HepG2 (cell line): ENCODE data around the gene FBXO9. TPM values are rescaled to one million over a fixed set of nuclear protein-coding genes. Genes with fewer than 3 reads are reported as not detected.

ENCODE experiments used
- ATAC-seq: fragments of 200-7000 bp; cut with Tn5 transposase; 3 replicates; pipeline ENCODE4 v1.9.1; 2020; ENCODE audit warnings: mild to moderate bottlenecking, moderate library complexity
- BruUV-seq: library from RNA; stranded (reverse); fragments of 400-500 nt; replicated peaks from 2 replicates; lab custom pipeline; 2021; lab: Mats Ljungman, UMichigan
- CTCF ChIA-PET: fragments of 300-600 bp; formaldehyde crosslinking; extraction: SDS; loops from one replicate; lab custom pipeline; 2021; ENCODE audit warnings: low total read pairs, inconsistent platforms, low intra/inter-chr PET ratio; lab: Yijun Ruan, JAX
- POLR2A ChIA-PET: fragments of 350-600 bp; sonication (Branson Sonifier 250); formaldehyde crosslinking; loops from one replicate; lab custom pipeline; 2020; ENCODE audit warnings: antibody characterized with exemption, inconsistent platforms; lab: Yijun Ruan, JAX
- DNase-seq: peaks from one replicate; pipeline ENCODE4 v3.0.0-alpha.2; 2015; ENCODE audit warnings: low spot score
- FAIRE-seq: peaks from 3 replicates; lab custom pipeline; 2011; peaks lifted over from hg19 to GRCh38; lab: Jason Lieb, UNC
- H2AFZ ChIP-seq: one replicate; pipeline ENCODE4 v1.6.1; 2011; ENCODE audit warnings: low read length, inconsistent platforms
- H3K27ac ChIP-seq: fragments of 300-600 bp; 3 replicates; pipeline ENCODE4 v1.8.0; 2011; ENCODE audit warnings: mixed run types, mild to moderate bottlenecking, mixed read lengths, low read length, inconsistent platforms; ENCODE audit not compliant: insufficient read depth; ENCODE audit errors: extremely low read length
- H3K27me3 ChIP-seq, 2 experiments: fragments of 200-600 bp in 1 of 2; 2 replicates in 1 of 2; 3 replicates in 1 of 2; pipeline versions ENCODE4 v1.6.0 to v1.8.0; 2011; ENCODE audit warnings: low read length in 2 of 2, mild to moderate bottlenecking in 2 of 2, moderate library complexity in 2 of 2, inconsistent platforms in 1 of 2; ENCODE audit not compliant: insufficient read depth in 2 of 2, control insufficient read depth in 1 of 2
- H3K36me3 ChIP-seq, 2 experiments: fragments of 200-600 bp in 1 of 2; replicated peaks in 1 of 2; 2 replicates in 1 of 2; 3 replicates in 1 of 2; pipeline versions ENCODE4 v1.5.1 to v1.8.0; 2011; ENCODE audit warnings: low read length in 2 of 2, inconsistent platforms in 1 of 2; ENCODE audit not compliant: insufficient read depth in 2 of 2, control insufficient read depth in 1 of 2
- H3K4me1 ChIP-seq: 2 replicates; pipeline ENCODE4 v1.5.1; 2012; ENCODE audit warnings: low read length, inconsistent platforms; ENCODE audit not compliant: insufficient read depth
- H3K4me2 ChIP-seq: 2 replicates; pipeline ENCODE4 v1.6.0; 2011; ENCODE audit warnings: low read depth, low read length, inconsistent platforms
- H3K4me3 ChIP-seq, 3 experiments: fragments of 200-600 bp in 1 of 3; sonication (generic), shearing (Covaris generic) in 1 of 3; replicated peaks in 1 of 3; 2 replicates each; pipeline ENCODE4 v1.5.1; 2011 to 2016; ENCODE audit warnings: low read length in 3 of 3, inconsistent platforms in 2 of 3, low read depth in 2 of 3, mild to moderate bottlenecking in 2 of 3, control low read depth in 1 of 3, mixed read lengths in 1 of 3; ENCODE audit not compliant: insufficient read depth in 1 of 3
- H3K79me2 ChIP-seq: one replicate; pipeline ENCODE4 v1.6.1; 2011; ENCODE audit warnings: low read length, inconsistent platforms; ENCODE audit not compliant: insufficient read depth
- H3K9ac ChIP-seq: 2 replicates; pipeline ENCODE4 v1.6.0; 2011; ENCODE audit warnings: mild to moderate bottlenecking, low read depth, low read length, inconsistent platforms; ENCODE audit not compliant: insufficient read depth
- H3K9me3 ChIP-seq: 2 replicates; pipeline ENCODE4 v1.5.1; 2012; ENCODE audit warnings: mild to moderate bottlenecking, low read length
- H4K20me1 ChIP-seq: 2 replicates; pipeline ENCODE4 v1.6.0; 2011; ENCODE audit warnings: inconsistent platforms, mild to moderate bottlenecking, low read length, moderate library complexity; ENCODE audit not compliant: insufficient read depth
- ELF4 ChIP-seq: sonication (generic); formaldehyde crosslinking; IDR thresholded peaks from 2 replicates; pipeline ENCODE4 v1.5.0; 2020; ENCODE audit warnings: missing genetic modification reagents, mild to moderate bottlenecking, moderate library complexity, borderline replicate concordance
- NAIF1 ChIP-seq: sonication (generic); formaldehyde crosslinking; IDR thresholded peaks from 2 replicates; pipeline ENCODE4 v1.5.0; 2020; ENCODE audit warnings: mild to moderate bottlenecking, missing genetic modification reagents, borderline replicate concordance
- NCOR1 ChIP-seq: fragments of 200-600 bp; sonication (generic); IDR thresholded peaks from 2 replicates; pipeline ENCODE4 v1.7.0; 2017; ENCODE audit warnings: antibody characterized with exemption, low read length, borderline replicate concordance
- RAD21 ChIP-seq: fragments of 450-650 bp; formaldehyde crosslinking; IDR thresholded peaks from 2 replicates; pipeline ENCODE4 v1.5.0; 2020; ENCODE audit warnings: mild to moderate bottlenecking
- SRSF1 ChIP-seq: fragments of 200-400 bp; formaldehyde crosslinking; optimal IDR thresholded peaks from 2 replicates; pipeline ENCODE3; 2017; ENCODE audit warnings: mild to moderate bottlenecking, low read depth, low read length, moderate library complexity
- WGBS: methylation state at CpG from one replicate; pipeline ENCODE4 v1.1.6; 2017; ENCODE audit warnings: low lambda C conversion rate; 5-methylcytosine and 5-hydroxymethylcytosine counted together
- in situ Hi-C: cut with HindIII; loops from 2 replicates; pipeline ENCODE4 v1.10.0; 2017; ENCODE audit warnings: low pct_unique_long_range_greater_than_20kb; ENCODE audit not compliant: extremely low pct_ligation_motif_present
- intact Hi-C: fragments of 100-400 bp; cut with micrococcal nuclease; formaldehyde crosslinking; loops from one replicate; pipeline ENCODE4 v1.10.0; 2022; ENCODE audit not compliant: unreplicated experiment
- polyA plus RNA-seq, 8 experiments: library from polyadenylated mRNA; depleted of rRNA in 3 of 8; stranded (reverse) in 7 of 8; unstranded in 1 of 8; fragments of >200 nt; fragmentation: Illumina TruSeq in 4 of 8; extraction: Trizol in 4 of 8; gene quantifications; 2 replicates each; pipeline versions ENCODE4 v1.2.1 to v1.2.3, GENCODE V29; 2011 to 2016; ENCODE audit warnings: low read depth in 4 of 8, missing spikeins in 1 of 8, mixed read lengths in 1 of 8; ENCODE audit not compliant: insufficient read depth in 1 of 8
- total RNA-seq, 5 experiments: library from RNA; depleted of rRNA; stranded (reverse); fragments of >200 nt; fragmentation: Illumina TruSeq; extraction: Trizol; gene quantifications; 2 replicates each; pipeline ENCODE4 v1.2.3, GENCODE V29; 2016; ENCODE audit warnings: low read depth in 1 of 5
- TF ChIP-seq, protein P1 (sequence below): sonication (generic); formaldehyde crosslinking; IDR thresholded peaks from 2 replicates; pipeline ENCODE4 v1.4.0; 2020; ENCODE audit warnings: mild to moderate bottlenecking, missing genetic modification reagents
- TF ChIP-seq, protein P2 (sequence below): IDR thresholded peaks from 2 replicates; pipeline ENCODE4 v1.6.1; 2016; ENCODE audit warnings: mild to moderate bottlenecking
- TF ChIP-seq, protein P3 (sequence below): sonication (generic); formaldehyde crosslinking; IDR thresholded peaks from 2 replicates; pipeline ENCODE4 v1.5.1; 2020; ENCODE audit warnings: missing genetic modification reagents, mild to moderate bottlenecking, borderline replicate concordance

FBXO9 gene
- total and polyA plus RNA-seq, 2 of the 13 experiments (the other 11 are each of a cell fraction or from before 2014, with no cell fraction given): 64.3 to 98.4 TPM

DNA sequence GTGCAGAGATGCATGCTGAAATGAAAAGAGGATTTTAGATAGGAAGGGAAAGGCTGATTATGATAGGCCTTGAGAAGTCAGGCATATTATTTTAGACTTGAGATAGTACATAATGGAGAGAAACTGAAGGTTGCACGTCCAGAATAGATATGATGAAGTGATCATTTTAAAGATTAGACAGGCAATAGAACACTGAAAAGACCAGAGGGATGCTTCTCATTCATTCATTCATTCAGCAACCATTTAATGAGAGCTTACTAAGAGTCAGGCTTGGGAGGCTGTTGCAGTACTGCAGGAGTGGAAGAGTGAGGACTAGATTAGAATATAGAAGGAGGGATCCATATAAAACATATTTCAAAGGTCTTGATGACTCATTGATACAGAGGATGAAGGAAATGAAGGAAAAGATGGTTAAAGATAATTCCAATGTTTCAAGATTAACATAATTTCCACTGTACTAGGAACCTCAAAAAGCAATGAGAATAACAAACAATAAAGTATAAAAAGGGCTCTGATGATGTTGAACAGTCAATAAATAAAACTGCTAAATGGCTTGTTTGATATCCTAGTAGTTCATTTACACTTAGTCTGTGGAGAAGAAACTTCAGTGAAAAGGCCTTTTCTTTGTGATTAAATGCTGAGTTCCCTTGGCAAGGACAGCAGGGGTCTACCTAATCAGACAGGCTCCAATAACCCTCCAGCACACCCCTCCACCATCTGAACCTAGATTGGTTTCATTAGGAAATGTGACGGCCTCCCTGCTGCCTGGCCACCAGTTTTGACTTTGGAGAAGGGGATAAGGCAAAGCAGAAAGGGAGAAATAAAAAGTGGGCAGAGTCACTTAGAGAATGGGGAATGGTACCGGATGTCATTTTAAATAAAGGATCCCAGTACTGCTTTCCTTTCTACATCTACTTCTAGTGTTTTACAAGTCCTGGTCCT lies 5.3 kb upstream of the FBXO9 start (continued):
- TF ChIP-seq, protein P1, sequence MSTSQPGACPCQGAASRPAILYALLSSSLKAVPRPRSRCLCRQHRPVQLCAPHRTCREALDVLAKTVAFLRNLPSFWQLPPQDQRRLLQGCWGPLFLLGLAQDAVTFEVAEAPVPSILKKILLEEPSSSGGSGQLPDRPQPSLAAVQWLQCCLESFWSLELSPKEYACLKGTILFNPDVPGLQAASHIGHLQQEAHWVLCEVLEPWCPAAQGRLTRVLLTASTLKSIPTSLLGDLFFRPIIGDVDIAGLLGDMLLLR (CRISPR knock-in tag): no peak
- TF ChIP-seq, all 625 proteins: peak for 3

DNA sequence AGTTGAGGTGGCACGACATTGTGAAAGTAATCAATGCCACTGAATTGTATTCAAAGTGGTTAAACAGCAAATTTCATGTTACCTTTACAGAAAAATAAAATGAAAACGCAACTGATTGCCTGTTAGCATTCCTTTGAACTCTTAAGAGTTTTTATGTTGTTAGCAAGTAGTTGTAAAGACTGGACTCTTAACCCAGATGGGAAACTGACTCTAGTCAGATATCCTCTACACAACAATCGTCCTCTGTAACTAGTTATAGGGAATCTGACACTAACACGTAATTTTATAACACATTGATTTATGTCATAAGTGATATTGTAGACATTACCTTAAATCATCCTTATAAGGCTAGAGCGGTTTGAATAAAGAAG lies 3.0 kb upstream of the FBXO9 start:
- DNase-seq: no peak
- 4% methylated on average over 5 of the region's 5 CpGs for WGBS
- H3K9ac ChIP-seq: peak overlapping the region; percentile 88
- H3K4me3 ChIP-seq: peak overlapping the region; percentile 78 to 90 (median 81)
- peak overlapping the region; percentile 80 for H2AFZ ChIP-seq
- peak overlapping the region; percentile 91 for H3K27ac ChIP-seq
- peaks cover 56% of the 10 kb centered on the region for H3K79me2 ChIP-seq
- BruUV-seq: no TSS peak
- H3K4me1 ChIP-seq: peaks cover 59% of the 10 kb centered on the region
- peak overlapping the region; percentile 82 for H3K4me2 ChIP-seq
- POLR2A ChIA-PET: no interaction called here
- H4K20me1 ChIP-seq: peaks cover 5% of the 10 kb centered on the region; the same call in 1 of the 2 replicates
- H3K36me3 ChIP-seq: no peaks in the 10 kb centered on the region; a peak in 1 of 5 replicates
- ATAC-seq: no peak
- TF ChIP-seq RAD21 (CRISPR knock-in tag) (no peak), ELF4 (0 out of 2 replicates have a peak, but pooled peaks have one; percentile 34), NAIF1 (CRISPR knock-in tag) (0 out of 2 replicates have a peak, but pooled peaks have one; percentile 66), SRSF1 (no peak), NCOR1 (0 out of 2 replicates have a peak, but pooled peaks have one; percentile 6)
- TF ChIP-seq, protein P2, sequence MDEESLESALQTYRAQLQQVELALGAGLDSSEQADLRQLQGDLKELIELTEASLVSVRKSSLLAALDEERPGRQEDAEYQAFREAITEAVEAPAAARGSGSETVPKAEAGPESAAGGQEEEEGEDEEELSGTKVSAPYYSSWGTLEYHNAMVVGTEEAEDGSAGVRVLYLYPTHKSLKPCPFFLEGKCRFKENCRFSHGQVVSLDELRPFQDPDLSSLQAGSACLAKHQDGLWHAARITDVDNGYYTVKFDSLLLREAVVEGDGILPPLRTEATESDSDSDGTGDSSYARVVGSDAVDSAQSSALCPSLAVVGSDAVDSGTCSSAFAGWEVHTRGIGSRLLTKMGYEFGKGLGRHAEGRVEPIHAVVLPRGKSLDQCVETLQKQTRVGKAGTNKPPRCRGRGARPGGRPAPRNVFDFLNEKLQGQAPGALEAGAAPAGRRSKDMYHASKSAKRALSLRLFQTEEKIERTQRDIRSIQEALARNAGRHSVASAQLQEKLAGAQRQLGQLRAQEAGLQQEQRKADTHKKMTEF (CRISPR knock-in tag): no peak; the same call in 1 of the 2 replicates
- TF ChIP-seq, protein P3, sequence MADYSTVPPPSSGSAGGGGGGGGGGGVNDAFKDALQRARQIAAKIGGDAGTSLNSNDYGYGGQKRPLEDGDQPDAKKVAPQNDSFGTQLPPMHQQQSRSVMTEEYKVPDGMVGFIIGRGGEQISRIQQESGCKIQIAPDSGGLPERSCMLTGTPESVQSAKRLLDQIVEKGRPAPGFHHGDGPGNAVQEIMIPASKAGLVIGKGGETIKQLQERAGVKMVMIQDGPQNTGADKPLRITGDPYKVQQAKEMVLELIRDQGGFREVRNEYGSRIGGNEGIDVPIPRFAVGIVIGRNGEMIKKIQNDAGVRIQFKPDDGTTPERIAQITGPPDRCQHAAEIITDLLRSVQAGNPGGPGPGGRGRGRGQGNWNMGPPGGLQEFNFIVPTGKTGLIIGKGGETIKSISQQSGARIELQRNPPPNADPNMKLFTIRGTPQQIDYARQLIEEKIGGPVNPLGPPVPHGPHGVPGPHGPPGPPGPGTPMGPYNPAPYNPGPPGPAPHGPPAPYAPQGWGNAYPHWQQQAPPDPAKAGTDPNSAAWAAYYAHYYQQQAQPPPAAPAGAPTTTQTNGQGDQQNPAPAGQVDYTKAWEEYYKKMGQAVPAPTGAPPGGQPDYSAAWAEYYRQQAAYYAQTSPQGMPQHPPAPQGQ (CRISPR knock-in tag): peak; percentile 7; the same call in 1 of the 2 replicates
- H3K9me3 ChIP-seq: no peaks in the 10 kb centered on the region
- in situ Hi-C loops: no loop called here
- no peak for FAIRE-seq
- no peaks in the 10 kb centered on the region; a peak in 1 of 5 replicates for H3K27me3 ChIP-seq
- CTCF ChIA-PET: no interaction called here
- intact Hi-C loops: no loop called here
